HT-29 (cell line): Measurements from ENCODE around the gene CHRNB1. TPM values are rescaled to one million over a fixed set of nuclear protein-coding genes. Genes with fewer than 3 reads are reported as not detected.
A peak's percentile ranks its signal among the peaks of the same experiment; 100 is the strongest.

Source experiments
- DNase-seq: peaks from one replicate; pipeline ENCODE4 v3.0.0-alpha.2; 2015; ENCODE audit warnings: low spot score
- total RNA-seq: library from RNA; depleted of rRNA; stranded (reverse); fragments of >200 nt; shearing (Covaris generic); gene quantifications from 2 replicates; pipeline ENCODE4 v1.2.3, GENCODE V29; 2014

CHRNB1 gene
- total RNA-seq, 1 experiment from 2014 or later, result 1.6 TPM

DNA sequence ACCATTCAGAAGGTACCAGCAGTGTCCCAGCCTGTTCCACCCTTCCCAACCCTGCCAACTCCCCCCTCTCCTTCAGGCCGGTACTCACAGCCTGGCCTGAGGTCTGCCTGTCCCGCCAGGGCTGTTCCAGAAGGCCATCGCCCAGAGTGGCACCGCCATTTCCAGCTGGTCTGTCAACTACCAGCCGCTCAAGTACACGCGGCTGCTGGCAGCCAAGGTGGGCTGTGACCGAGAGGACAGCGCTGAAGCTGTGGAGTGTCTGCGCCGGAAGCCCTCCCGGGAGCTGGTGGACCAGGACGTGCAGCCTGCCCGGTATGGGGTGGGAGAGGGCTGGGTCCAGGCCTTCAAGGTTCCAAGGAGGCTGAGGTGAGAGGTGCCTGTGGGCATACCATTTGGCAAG is 30.0 kb upstream of the CHRNB1 start:
- no peak for DNase-seq

DNA sequence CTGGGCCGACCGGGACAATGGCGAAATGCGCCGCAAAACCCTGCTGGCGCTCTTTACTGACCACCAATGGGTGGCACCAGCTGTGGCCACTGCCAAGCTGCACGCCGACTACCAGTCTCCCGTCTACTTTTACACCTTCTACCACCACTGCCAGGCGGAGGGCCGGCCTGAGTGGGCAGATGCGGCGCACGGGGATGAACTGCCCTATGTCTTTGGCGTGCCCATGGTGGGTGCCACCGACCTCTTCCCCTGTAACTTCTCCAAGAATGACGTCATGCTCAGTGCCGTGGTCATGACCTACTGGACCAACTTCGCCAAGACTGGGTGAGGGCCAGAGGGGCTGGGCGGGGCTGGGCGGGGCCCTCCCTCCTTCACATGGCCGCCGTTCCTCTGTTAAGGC is 29.1 kb upstream of the CHRNB1 start:
- DNase-seq, result no peak

DNA sequence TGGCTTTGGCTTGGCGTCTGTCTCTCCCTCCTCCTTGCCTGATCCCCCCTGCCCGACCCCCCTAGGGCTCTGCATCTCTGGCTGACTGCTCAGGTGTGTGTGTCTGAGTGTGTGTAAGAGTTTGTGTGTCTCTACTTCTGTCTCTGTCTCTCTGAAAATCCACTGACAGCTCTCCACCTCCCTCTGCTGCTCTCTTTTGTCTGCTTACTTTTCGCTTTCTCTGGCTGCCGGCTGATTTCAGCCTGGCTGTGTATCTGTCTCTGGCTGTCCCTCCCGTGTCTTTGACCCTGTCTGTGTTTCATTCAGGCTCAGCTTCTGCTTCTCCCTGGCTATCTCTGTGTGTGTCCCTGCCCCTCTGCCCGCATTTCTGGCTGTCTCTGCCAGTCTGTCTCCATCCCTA is 28.5 kb upstream of the CHRNB1 start:
- no peak for DNase-seq

DNA sequence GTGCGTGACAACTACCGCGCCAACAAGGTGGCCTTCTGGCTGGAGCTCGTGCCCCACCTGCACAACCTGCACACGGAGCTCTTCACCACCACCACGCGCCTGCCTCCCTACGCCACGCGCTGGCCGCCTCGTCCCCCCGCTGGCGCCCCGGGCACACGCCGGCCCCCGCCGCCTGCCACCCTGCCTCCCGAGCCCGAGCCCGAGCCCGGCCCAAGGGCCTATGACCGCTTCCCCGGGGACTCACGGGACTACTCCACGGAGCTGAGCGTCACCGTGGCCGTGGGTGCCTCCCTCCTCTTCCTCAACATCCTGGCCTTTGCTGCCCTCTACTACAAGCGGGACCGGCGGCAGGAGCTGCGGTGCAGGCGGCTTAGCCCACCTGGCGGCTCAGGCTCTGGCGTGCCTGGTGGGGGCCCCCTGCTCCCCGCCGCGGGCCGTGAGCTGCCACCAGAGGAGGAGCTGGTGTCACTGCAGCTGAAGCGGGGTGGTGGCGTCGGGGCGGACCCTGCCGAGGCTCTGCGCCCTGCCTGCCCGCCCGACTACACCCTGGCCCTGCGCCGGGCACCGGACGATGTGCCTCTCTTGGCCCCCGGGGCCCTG is 27.7 kb upstream of the CHRNB1 start:
- no peak for DNase-seq

DNA sequence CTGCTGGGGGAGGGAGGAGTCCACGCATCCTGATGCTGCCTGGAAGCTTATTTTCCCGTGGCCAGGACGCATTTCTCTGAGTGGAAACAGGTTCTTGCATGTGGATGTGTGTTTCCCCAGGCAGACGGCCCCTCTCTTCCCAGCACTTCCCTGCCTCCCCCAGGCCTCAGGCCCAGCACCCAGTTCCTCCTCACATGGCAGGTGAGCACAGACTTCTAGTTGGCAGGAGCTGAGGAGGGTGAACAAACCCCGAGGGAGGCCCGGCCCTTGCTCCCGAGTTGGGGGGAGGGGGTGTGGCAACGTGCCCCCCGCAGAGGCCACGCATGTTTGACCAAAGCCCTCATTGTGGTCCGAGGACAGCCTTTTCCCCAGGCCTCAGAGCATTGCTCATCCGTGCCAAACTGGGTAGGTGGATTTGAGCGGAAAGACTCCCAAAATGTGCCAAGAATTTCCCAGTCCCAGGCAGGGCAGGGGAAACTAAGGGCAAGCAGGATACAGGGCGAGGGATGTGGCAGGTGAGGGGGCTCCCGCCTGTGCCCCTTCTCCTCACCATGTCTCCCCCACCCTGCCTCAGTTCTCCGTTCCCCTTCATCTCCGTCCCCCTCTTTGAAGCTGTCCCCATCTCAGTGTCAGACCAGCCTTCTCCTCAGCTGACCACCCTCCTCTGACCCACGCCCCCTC is 26.2 kb upstream of the CHRNB1 start:
- DNase-seq, result no peak

DNA sequence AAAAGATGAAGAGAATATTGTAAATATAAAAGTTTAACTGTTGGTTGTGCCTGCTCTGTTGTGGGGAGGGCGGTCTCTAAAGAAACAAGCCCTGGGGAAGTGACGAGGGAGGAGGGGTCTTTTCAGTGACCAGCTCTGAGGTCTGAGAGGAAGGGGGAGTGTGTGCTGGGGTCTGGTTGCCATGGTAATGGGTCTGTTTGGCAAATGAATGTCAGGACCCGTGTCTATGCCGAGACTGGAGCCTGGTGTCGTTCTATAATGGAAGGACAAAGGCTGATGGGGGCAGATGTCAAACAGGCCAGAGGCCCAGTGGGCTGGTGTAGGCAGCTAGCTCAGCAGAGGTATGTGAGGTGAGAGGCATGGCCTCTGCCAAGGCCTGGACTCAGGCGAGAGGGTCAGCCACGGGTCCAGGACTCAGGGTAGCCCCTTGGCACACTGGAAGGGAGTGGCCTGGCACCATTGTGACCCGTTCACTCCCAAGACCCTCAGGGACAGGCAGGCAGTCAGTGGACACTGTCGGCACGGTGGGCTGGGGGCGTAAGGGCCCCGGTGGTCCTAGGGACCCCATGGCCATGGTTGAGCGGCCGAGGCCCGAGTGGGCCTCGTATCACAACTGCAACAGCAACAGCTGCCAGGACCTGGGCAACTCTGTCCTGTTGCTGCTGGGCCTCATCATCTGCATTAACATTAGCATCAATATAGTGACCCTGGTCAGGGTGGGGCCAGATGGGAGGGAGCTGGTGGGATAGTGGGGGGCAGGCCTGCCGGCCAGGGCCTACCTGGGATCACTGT is 24.8 kb upstream of the CHRNB1 start, which contains the start of gene SPEM1:
Gene SPEM1 (plus strand): TSS at position 506 of the 792 bp plus-strand sequence. CDS start 61 bp downstream, at position 567.
- no peak for DNase-seq

DNA sequence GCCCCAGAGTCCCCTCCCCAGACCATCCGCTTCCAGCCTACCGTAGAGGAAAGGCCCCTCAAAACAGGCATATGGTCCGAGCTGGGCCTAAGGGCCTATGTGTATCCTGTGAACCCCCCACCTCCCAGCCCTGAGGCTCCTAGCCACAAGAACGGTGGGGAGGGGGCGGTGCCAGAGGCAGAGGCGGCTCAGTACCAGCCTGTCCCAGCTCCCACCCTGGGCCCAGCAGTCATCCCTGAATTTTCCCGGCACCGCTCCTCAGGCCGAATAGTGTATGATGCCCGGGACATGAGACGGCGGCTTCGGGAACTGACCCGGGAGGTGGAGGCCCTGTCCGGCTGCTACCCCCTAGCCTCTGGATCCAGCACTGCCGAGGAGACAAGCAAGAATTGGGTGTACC is 23.7 kb upstream of the CHRNB1 start:
- no peak for DNase-seq

DNA sequence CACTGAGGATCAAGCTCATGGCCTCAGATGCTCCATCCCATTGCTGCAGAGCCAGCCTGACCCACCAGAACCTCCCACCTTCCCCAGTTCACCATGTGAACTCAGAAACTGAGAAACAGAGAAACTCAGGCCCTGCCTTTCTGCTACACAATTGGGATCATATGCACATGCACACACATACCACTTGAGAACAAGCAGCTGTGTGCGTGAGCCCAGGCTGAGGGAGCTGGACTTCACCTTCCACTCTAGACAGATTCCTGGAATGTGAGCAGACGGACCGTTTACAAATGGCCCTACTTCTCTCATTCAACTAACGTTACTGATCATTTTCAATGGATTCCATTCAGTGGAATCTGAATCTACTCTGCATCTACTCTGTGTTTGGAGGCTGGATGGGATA is 21.2 kb upstream of the CHRNB1 start:
- DNase-seq, result no peak

DNA sequence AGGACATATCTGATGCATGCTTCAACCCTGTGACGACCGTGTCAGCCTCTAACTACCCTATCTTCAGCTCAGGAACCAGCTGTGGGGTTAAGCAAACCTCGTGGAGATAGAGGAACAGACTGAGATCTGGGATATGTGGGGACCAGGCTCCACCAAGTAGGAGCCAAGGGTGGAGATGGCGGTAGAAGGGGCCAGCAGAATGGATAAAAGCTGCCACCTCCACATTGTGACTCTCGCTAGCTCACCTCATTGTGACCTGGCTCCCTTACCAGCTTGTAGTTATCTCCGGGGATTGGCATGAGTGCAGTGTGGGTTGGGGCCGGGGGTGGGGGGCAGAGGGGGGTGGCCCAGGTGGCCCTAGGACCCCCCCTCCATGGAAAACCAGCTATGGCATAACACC is 19.5 kb upstream of the CHRNB1 start, which contains the start of gene SPEM2:
Gene SPEM2 (plus strand): TSS at position 301 of the 400 bp plus-strand sequence. CDS start 73 bp downstream, at position 374.
- DNase-seq, result no peak

DNA sequence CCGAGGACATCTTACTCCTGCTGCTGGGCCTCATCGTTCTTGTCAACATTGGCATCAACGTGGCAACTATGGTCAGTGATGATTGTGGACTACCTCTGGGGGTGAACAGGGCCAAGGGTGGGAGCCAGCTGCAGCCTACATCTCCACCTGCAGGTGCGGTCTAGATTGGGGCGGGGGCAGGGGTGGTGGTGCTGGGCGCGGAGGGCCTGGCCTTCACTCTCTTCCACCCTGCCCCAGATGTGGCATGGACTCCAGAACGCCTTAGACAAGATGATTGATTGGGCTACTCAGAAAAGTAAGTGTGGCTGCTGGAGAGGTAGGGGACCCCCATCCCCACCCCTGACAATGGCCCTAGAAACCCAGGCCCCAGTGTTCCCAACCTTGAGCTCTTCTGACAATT is 19.1 kb upstream of the CHRNB1 start:
- no peak for DNase-seq

DNA sequence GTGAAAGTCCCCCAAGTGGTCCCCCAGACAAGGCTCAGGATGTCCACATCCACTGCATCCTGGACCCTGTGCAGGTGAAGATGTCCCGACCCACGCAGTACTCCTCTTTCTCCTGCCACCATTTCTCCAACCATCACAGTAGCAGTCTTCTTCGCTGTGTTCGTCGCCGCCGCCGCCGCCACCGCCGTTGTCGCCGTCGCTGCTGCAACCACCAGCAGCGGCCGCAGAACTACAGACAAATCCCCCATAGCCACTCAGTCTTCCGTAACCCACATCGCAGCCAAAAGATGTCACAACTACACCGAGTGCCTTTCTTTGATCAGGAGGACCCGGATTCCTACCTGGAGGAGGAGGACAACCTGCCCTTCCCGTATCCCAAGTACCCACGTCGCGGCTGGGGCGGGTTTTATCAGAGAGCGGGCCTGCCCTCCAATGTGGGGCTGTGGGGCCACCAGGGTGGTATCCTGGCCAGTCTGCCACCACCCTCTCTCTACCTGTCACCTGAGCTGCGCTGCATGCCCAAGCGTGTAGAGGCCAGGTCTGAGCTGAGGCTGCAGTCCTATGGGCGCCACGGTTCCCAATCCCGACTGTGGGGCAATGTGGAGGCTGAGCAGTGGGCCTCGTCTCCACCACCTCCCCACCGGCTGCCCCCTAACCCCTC is 18.5 kb upstream of the CHRNB1 start:
- no peak for DNase-seq

DNA sequence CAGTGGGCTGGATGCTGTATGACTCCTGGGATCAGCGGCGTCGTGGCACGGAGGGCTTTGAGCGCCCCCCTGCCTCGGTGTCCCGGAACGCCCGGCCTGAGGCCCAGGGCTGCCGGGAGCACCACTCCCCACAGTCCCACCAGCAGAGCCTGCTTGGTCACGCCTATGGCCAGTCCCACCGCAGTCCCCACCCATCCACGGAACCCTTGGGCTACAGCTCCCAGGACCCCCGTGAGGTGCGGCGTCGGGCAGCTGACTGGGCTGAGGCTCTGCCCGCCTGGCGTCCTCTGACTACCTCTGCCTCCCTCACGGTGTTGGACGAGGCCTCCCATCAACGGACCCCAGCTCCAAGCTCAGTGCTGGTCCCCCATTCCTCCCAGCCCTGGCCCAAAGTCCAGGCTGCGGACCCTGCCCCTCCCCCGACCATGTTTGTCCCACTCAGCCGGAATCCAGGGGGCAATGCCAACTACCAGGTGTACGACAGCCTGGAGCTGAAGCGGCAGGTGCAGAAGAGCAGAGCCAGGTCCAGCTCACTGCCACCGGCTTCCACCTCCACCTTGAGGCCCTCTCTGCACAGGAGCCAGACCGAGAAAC is 17.9 kb upstream of the CHRNB1 start:
- DNase-seq, result no peak

DNA sequence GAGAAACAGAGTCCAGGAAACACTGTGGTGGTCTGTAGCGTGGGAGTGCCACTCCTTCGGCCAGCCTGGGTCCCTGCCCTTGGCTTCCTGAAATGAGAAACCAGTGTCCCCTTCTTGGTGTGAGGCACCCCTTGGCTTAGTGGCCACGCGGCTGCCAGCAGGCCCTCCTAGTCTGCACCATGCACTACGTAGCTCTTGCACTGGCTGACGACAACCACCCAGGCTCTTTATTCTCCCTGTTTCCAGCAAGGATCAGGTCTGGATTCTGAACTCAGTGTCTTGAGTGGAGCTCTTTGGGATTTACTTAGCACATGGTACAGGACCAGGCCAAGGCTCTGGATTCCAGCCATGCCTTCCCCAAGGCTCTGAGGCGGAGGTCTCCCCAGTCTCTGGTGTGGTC is 17.3 kb upstream of the CHRNB1 start:
- DNase-seq, result no peak

DNA sequence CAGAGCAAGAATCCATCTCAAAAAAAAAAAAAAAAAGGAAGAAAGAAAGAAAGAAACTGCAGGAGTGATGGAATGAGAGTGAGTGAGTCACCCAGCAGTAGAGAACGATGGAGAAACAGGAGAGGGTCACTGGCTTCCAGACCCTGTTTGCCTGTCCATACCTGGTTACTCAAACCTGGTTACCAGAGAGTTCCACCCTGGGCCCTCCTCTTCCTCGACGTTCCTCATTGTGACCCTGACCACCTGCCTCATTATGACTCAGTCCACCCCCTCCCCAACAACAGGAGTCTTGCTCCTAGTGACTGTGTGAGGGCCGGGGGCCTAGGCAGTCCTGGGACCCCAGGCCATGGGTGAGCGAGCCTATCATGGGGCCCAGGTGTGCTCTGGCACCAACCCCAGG is 16.3 kb upstream of the CHRNB1 start, which contains the start of gene SPEM3:
Gene SPEM3 (plus strand): TSS at position 301 of the 400 bp plus-strand sequence. CDS start 46 bp downstream, at position 347.
- no peak for DNase-seq

DNA sequence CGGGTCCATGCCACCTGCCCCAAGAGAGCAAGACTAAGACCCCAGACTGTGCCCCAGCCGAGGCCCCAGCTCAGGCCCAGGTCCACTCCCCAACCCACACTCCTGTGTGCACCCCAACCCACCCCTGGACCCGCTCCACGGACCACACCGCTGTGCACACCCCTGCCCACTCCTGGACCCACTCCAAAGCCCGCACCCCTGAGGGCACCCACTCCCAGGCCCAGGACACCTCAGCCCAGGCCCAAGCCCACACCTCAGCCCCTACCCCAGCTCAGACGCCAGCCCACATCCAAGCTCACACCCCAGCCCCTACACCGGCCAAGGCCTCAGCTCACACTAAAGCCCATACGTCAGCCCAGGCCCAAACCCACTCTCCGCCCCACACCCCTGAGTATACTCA is 15.1 kb upstream of the CHRNB1 start:
- DNase-seq, result no peak

DNA sequence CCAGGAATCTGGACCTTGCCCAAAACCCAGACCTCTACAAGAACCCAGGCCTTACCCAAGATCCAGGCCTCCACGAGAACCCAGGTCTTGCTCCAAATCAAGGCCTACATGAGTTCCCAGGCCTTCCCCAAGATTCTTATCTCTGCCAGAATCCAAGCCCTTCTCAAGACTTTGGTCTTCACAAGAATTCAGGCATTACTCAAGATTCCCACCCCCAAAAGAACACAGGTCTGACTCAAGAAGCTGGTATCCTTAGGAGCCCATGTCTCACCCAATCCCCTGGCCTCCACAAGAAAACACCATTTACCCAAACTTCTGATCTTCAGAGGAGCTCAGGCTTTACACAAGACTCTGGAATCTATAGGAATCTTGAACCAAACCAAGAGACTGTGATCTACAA is 13.6 kb upstream of the CHRNB1 start:
- no peak for DNase-seq

DNA sequence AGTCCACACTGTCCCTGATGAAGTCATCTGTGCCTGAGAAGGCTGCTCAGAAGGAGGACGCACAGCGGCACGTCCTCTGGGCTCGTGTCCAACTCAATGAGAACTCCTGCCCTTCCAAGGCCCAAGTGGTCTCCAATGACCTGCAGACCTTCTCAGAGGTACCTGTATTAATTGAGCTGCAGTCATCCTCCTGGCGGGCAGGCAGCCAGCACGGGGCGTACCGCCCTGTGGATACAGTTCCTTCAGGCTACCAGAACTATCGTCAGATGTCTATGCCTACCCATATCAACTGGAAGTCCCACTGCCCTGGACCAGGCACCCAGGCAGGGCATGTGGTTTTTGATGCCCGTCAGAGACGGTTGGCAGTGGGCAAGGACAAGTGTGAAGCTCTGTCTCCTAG is 12.6 kb upstream of the CHRNB1 start:
- no peak for DNase-seq

DNA sequence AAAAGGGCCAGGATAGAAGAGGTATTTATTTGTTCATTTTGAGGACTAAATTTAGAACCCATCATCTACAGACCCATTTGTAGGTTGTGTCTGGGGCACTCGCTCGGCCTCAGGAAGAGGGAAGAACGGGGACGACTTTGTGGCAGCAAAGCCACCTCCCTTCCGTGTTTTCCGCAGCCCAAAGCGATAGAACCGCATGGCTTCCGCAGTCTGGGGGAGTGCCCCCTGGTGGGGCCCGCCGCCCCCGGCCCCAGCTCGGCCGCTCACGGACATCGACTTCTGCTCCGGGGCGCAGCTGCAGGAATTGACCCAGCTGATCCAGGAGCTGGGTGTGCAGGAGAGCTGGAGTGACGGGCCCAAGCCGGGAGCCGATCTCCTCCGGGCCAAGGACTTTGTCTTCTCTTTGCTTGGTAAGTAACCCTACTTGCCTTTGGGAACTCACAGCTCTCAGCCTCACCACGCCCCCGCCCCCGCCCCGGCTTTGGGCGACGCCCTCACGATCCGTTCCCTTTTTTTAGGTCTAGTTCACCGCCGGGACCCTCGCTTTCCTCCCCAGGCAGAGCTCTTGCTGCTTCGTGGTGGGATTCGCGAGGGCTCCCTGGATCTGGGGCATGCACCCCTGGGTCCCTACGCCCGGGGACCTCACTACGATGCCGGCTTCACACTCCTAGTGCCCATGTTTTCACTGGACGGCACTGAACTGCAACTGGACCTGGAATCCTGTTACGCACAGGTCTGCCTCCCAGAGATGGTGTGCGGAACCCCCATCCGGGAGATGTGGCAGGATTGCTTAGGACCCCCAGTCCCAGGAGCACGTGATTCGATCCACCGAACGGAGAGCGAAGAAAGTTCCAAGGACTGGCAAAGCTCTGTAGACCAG is 8.9 kb upstream of the CHRNB1 start:
- no peak for DNase-seq

DNA sequence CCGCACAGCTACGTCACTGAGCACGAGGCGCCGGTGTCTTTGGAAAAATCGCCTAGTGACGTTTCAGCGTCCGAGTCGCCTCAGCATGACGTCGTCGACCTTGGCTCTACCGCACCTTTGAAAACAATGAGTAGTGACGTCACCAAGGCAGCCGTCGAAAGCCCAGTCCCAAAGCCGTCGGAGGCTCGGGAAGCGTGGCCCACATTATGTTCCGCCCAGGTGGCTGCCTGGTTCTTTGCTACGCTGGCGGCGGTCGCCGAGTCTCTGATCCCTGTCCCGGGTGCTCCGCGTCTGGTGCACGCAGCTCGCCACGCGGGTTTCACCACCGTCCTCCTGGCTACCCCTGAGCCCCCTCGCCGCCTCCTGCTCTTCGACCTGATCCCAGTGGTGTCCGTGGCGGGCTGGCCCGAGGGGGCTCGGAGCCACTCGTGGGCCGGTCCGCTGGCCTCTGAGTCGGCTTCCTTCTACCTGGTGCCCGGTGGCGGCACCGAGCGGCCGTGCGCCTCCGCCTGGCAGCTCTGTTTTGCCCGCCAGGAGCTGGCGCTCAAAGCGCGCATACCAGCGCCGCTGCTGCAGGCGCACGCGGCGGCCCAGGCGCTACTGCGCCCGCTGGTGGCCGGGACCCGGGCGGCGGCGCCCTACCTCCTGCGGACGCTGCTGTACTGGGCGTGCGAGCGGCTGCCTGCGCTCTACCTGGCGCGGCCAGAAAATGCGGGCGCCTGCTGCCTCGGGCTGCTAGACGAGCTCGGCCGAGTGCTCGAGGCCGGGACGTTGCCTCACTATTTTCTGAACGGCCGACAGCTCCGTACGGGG is 8.1 kb upstream of the CHRNB1 start:
- DNase-seq, result peak; percentile 86
